ENCODE results near the gene C1orf21. TPM values are rescaled to one million over a fixed set of nuclear protein-coding genes. Genes with fewer than 3 reads are reported as not detected.

Gene C1orf21
- polyA plus RNA-seq = 3.7 and 8.3 TPM in 2 replicates

GRCh38 chr1:184386312-184387068 is at the start of gene C1orf21:
Gene C1orf21, plus strand, starts transcription at chr1:184387029. Its CDS starts 90,481 bp downstream, at chr1:184477510.

